ENCODE results near the gene SMARCD1. TPM values are rescaled to one million over a fixed set of nuclear protein-coding genes. Genes with fewer than 3 reads are reported as not detected.

The SMARCD1 gene
- total RNA-seq, 1 experiment from 2014 or later: 152 TPM

- Mint-ChIP-seq H3K4me1 (peaks cover 10 to 16% of the 10 kb centered on the region in 2 experiments), H3K9me3 (peaks cover 0 to 2% of the 10 kb centered on the region in 2 experiments; a peak in 1 of 5 replicates), H3K27ac (no peak overlapping the region), H3K36me3 (ENCODE audit: insufficient read depth in 1 of 3, low read depth in 3 of 3) (no peaks in the 10 kb centered on the region), H3K27me3 (ENCODE audit: low read depth) (peaks cover 76% of the 10 kb centered on the region), H3K4me3 (no peak overlapping the region)
- no peaks in the 10 kb centered on the region for H4K20me1 ChIP-seq (ENCODE audit: control insufficient read depth, insufficient read depth, insufficient read length)
- peaks cover under 1% of the 10 kb centered on the region for H3K23me2 ChIP-seq (ENCODE audit: insufficient read length, low read depth, low read length, poor library complexity, severe bottlenecking)
- no peak overlapping the region for H2BK120ac ChIP-seq (ENCODE audit: low read depth, low read length, poor library complexity, severe bottlenecking)
- no peaks in the 10 kb centered on the region for H3K79me2 ChIP-seq (ENCODE audit: insufficient read depth, low read length)
- no peak overlapping the region for H4K91ac ChIP-seq (ENCODE audit: insufficient read length, low read depth, low read length)
- no peak overlapping the region for H3K23ac ChIP-seq (ENCODE audit: insufficient read length, low read depth, low read length)
- no peak overlapping the region for H3T11ph ChIP-seq (ENCODE audit: low read length)
- H3K27ac ChIP-seq (ENCODE audit: insufficient read length, low read depth, low read length): no peak overlapping the region
- no peak overlapping the region for H3K14ac ChIP-seq (ENCODE audit: insufficient read depth, low read length)
- no peaks in the 10 kb centered on the region for H3K4me1 ChIP-seq (ENCODE audit: insufficient read depth, low read length)
- H2AFZ ChIP-seq (ENCODE audit: low read length): no peak overlapping the region
- H3K9ac ChIP-seq (ENCODE audit: extremely low read depth, insufficient read length, low read length): no peak overlapping the region
- no peak overlapping the region for H3K4ac ChIP-seq (ENCODE audit: low read depth, low read length)
- no peak overlapping the region for H3K18ac ChIP-seq (ENCODE audit: insufficient read length, low read depth, low read length)
- WGBS (ENCODE audit: extremely low coverage, insufficient read length, low lambda C conversion rate): no CpG with 5 or more reads among the region's 2 CpGs
- H3K27me3 ChIP-seq (ENCODE audit: insufficient read depth, low read length): peaks cover 29% of the 10 kb centered on the region; the same call in 1 of the 2 replicates
- no peak for TF ChIP-seq CTCF (conservative IDR thresholded peaks at IDR 0.05)
- no peak overlapping the region for H2AK5ac ChIP-seq (ENCODE audit: insufficient read length, low read length)
- no peak overlapping the region for H2BK20ac ChIP-seq (ENCODE audit: low read depth, low read length, poor library complexity, severe bottlenecking)
- no peak overlapping the region for H2BK5ac ChIP-seq (ENCODE audit: insufficient read length, low read length)
- no peaks in the 10 kb centered on the region for H3K79me1 ChIP-seq (ENCODE audit: insufficient read depth, low read depth, low read length, poor library complexity, severe bottlenecking)
- no peak overlapping the region for H4K8ac ChIP-seq (replicated peaks; ENCODE audit: insufficient read length, low read depth, low read length)
- no peak overlapping the region for H3K4me2 ChIP-seq (ENCODE audit: insufficient read depth, insufficient read length, low read length)
- DNase-seq: no peak
- no peak overlapping the region for H2BK15ac ChIP-seq (ENCODE audit: low read depth, low read length)
- no peak overlapping the region for H3K56ac ChIP-seq (ENCODE audit: insufficient read length, low read depth, low read length)
- no peak overlapping the region for H4K5ac ChIP-seq (ENCODE audit: insufficient read length, low read depth, low read length)
- no peak overlapping the region for H2BK12ac ChIP-seq (ENCODE audit: insufficient read length, low read depth, low read length)
- no peaks in the 10 kb centered on the region for H3K9me3 ChIP-seq (ENCODE audit: control insufficient read depth, low read depth, low read length)
Measured at GRCh38 chr12:50061171-50061570, 24.0 kb upstream of the SMARCD1 start.

All from H9 (cell line).